HepG2 (cell line): ENCODE results near the gene MAP1LC3A. TPM values are rescaled to one million over a fixed set of nuclear protein-coding genes. Genes with fewer than 3 reads are reported as not detected.

Experiments
- ADNP ChIP-seq: sonication (generic); formaldehyde crosslinking; IDR thresholded peaks from 2 replicates; pipeline ENCODE4 v1.4.0; 2020; ENCODE audit warnings: missing genetic modification reagents
- BCL3 ChIP-seq: sonication (generic); formaldehyde crosslinking; IDR thresholded peaks from 2 replicates; pipeline ENCODE4 v1.5.1; 2020; ENCODE audit warnings: mild to moderate bottlenecking, missing genetic modification reagents, moderate library complexity
- CBX5 ChIP-seq: sonication (generic); formaldehyde crosslinking; IDR thresholded peaks from 2 replicates; pipeline ENCODE4 v1.4.0; 2020; ENCODE audit warnings: missing genetic modification reagents, borderline replicate concordance
- EEA1 ChIP-seq: sonication (generic); formaldehyde crosslinking; IDR thresholded peaks from 2 replicates; pipeline ENCODE4 v1.5.1; 2020; ENCODE audit warnings: mild to moderate bottlenecking, missing genetic modification reagents, borderline replicate concordance
- GLI4 ChIP-seq: sonication (generic); formaldehyde crosslinking; IDR thresholded peaks from 2 replicates; pipeline ENCODE4 v1.5.1; 2020; ENCODE audit warnings: missing genetic modification reagents, mild to moderate bottlenecking, moderate library complexity, borderline replicate concordance
- HOXA3 ChIP-seq: sonication (generic); formaldehyde crosslinking; IDR thresholded peaks from 2 replicates; pipeline ENCODE4 v1.5.0; 2020; ENCODE audit warnings: missing genetic modification reagents
- KLF9 ChIP-seq: IDR thresholded peaks from 2 replicates; pipeline ENCODE4 v1.6.1; 2016; ENCODE audit warnings: low read depth
- MIER3 ChIP-seq: IDR thresholded peaks from 2 replicates; pipeline ENCODE4 v1.6.1; 2016; ENCODE audit warnings: missing compliant biosample characterization, borderline replicate concordance
- MLXIP ChIP-seq: sonication (generic); formaldehyde crosslinking; IDR thresholded peaks from 2 replicates; pipeline ENCODE4 v1.9.0; 2021; ENCODE audit warnings: missing genetic modification reagents, borderline replicate concordance
- NFE2L1 ChIP-seq: sonication (generic); formaldehyde crosslinking; IDR thresholded peaks from 2 replicates; pipeline ENCODE4 v1.4.0; 2020; ENCODE audit warnings: missing genetic modification reagents, mild to moderate bottlenecking, borderline replicate concordance
- RBFOX2 ChIP-seq: fragments of 200-400 bp; formaldehyde crosslinking; IDR thresholded peaks from 2 replicates; pipeline ENCODE4 v1.6.1; 2017; ENCODE audit warnings: low read depth, mild to moderate bottlenecking, low read length
- RFXANK ChIP-seq: IDR thresholded peaks from 2 replicates; pipeline ENCODE4 v1.6.1; 2016
- ZBTB38 ChIP-seq: sonication (generic); formaldehyde crosslinking; IDR thresholded peaks from 2 replicates; pipeline ENCODE4 v1.5.1; 2020; ENCODE audit warnings: mild to moderate bottlenecking, missing genetic modification reagents
- ZFAT ChIP-seq: sonication (generic); formaldehyde crosslinking; conservative IDR thresholded peaks from 2 replicates; pipeline ENCODE4 v1.8.1; 2023; ENCODE audit warnings: missing genetic modification reagents, inconsistent platforms
- ZFY ChIP-seq: sonication (generic); formaldehyde crosslinking; IDR thresholded peaks from 2 replicates; pipeline ENCODE4 v1.4.0; 2020; ENCODE audit warnings: missing genetic modification reagents
- ZNF691 ChIP-seq: sonication (generic); formaldehyde crosslinking; IDR thresholded peaks from 2 replicates; pipeline ENCODE4 v1.4.0; 2020; ENCODE audit warnings: missing genetic modification reagents, low read depth, mild to moderate bottlenecking, borderline replicate concordance
- ZNF772 ChIP-seq: sonication (generic); formaldehyde crosslinking; IDR thresholded peaks from 2 replicates; pipeline ENCODE4 v1.5.0; 2020; ENCODE audit warnings: mild to moderate bottlenecking, missing genetic modification reagents
- polyA plus RNA-seq, 8 experiments: library from polyadenylated mRNA; depleted of rRNA in 3 of 8; stranded (reverse) in 7 of 8; unstranded in 1 of 8; fragments of >200 nt; fragmentation: Illumina TruSeq in 4 of 8; extraction: Trizol in 4 of 8; gene quantifications; 2 replicates each; pipeline versions ENCODE4 v1.2.1 to v1.2.3, GENCODE V29; 2011 to 2016; ENCODE audit warnings: low read depth in 4 of 8, missing spikeins in 1 of 8, mixed read lengths in 1 of 8; ENCODE audit not compliant: insufficient read depth in 1 of 8
- total RNA-seq, 5 experiments: library from RNA; depleted of rRNA; stranded (reverse); fragments of >200 nt; fragmentation: Illumina TruSeq; extraction: Trizol; gene quantifications; 2 replicates each; pipeline ENCODE4 v1.2.3, GENCODE V29; 2016; ENCODE audit warnings: low read depth in 1 of 5
- TF ChIP-seq, protein P1 (sequence below): sonication (generic); formaldehyde crosslinking; IDR thresholded peaks from 2 replicates; pipeline ENCODE4 v1.5.1; 2020; ENCODE audit warnings: mild to moderate bottlenecking, missing genetic modification reagents, moderate library complexity
- TF ChIP-seq, protein P2 (sequence below): IDR thresholded peaks from 2 replicates; pipeline ENCODE4 v1.6.1; 2016; ENCODE audit warnings: control low read depth

MAP1LC3A gene
- total and polyA plus RNA-seq, 2 of the 13 experiments (the other 11 are each of a cell fraction or from before 2014, with no cell fraction given) = not detected

- TF ChIP-seq BCL3 (CRISPR knock-in tag) (peak; percentile 16; the same call in 1 of the 2 replicates), ZNF691 (CRISPR knock-in tag) (peak; percentile 74), MLXIP (no peak), NFE2L1 (CRISPR knock-in tag) (no peak), KLF9 (CRISPR knock-in tag) (no peak), MIER3 (CRISPR knock-in tag) (0 out of 2 replicates have a peak, but pooled peaks have one; percentile 47), ZBTB38 (CRISPR knock-in tag) (no peak; the same call in 1 of the 2 replicates), EEA1 (no peak), CBX5 (CRISPR knock-in tag) (0 out of 2 replicates have a peak, but pooled peaks have one; percentile 1), ZNF772 (CRISPR knock-in tag) (no peak), GLI4 (CRISPR knock-in tag) (no peak), ZFY (CRISPR knock-in tag) (no peak), ADNP (CRISPR knock-in tag) (peak; percentile 94; the same call in 1 of the 2 replicates), RBFOX2 (no peak), RFXANK (CRISPR knock-in tag) (no peak), ZFAT (CRISPR knock-in tag) (no peak; the same call in 1 of the 2 replicates), HOXA3 (peak; percentile 33; the same call in 1 of the 2 replicates)
- TF ChIP-seq, protein P1, sequence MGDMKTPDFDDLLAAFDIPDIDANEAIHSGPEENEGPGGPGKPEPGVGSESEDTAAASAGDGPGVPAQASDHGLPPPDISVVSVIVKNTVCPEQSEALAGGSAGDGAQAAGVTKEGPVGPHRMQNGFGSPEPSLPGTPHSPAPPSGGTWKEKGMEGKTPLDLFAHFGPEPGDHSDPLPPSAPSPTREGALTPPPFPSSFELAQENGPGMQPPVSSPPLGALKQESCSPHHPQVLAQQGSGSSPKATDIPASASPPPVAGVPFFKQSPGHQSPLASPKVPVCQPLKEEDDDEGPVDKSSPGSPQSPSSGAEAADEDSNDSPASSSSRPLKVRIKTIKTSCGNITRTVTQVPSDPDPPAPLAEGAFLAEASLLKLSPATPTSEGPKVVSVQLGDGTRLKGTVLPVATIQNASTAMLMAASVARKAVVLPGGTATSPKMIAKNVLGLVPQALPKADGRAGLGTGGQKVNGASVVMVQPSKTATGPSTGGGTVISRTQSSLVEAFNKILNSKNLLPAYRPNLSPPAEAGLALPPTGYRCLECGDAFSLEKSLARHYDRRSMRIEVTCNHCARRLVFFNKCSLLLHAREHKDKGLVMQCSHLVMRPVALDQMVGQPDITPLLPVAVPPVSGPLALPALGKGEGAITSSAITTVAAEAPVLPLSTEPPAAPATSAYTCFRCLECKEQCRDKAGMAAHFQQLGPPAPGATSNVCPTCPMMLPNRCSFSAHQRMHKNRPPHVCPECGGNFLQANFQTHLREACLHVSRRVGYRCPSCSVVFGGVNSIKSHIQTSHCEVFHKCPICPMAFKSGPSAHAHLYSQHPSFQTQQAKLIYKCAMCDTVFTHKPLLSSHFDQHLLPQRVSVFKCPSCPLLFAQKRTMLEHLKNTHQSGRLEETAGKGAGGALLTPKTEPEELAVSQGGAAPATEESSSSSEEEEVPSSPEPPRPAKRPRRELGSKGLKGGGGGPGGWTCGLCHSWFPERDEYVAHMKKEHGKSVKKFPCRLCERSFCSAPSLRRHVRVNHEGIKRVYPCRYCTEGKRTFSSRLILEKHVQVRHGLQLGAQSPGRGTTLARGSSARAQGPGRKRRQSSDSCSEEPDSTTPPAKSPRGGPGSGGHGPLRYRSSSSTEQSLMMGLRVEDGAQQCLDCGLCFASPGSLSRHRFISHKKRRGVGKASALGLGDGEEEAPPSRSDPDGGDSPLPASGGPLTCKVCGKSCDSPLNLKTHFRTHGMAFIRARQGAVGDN (CRISPR knock-in tag) = peak; percentile 58
- TF ChIP-seq, protein P2, sequence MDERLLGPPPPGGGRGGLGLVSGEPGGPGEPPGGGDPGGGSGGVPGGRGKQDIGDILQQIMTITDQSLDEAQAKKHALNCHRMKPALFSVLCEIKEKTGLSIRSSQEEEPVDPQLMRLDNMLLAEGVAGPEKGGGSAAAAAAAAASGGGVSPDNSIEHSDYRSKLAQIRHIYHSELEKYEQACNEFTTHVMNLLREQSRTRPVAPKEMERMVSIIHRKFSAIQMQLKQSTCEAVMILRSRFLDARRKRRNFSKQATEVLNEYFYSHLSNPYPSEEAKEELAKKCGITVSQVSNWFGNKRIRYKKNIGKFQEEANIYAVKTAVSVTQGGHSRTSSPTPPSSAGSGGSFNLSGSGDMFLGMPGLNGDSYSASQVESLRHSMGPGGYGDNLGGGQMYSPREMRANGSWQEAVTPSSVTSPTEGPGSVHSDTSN (CRISPR knock-in tag) = no peak
Observed at GRCh38 chr20:34515484-34516246, 42.9 kb upstream of the MAP1LC3A start (continued).
